Liver (tissue), 3 donors: ENCODE data around the gene PEAK1.

Experiments used
- EGR1 ChIP-seq, 2 donors: IDR thresholded peaks; 2 replicates each; pipeline ENCODE4 v1.6.1; 2016 to 2018; ENCODE audit warnings: antibody characterized with exemption in 2 of 2, low read depth in 2 of 2
- FOXA1 ChIP-seq: IDR thresholded peaks from 2 replicates; pipeline ENCODE4 v1.6.1; 2016; ENCODE audit warnings: antibody characterized with exemption
- GABPA ChIP-seq, 2 donors: IDR thresholded peaks in 1 of 2; conservative IDR thresholded peaks in 1 of 2; 2 replicates each; pipeline ENCODE4 v1.6.1; 2016; ENCODE audit warnings: antibody characterized with exemption in 2 of 2, mild to moderate bottlenecking in 1 of 2, moderate library complexity in 1 of 2
- HNF4G ChIP-seq: IDR thresholded peaks from 2 replicates; pipeline ENCODE4 v1.6.1; 2016; ENCODE audit warnings: antibody characterized with exemption
- JUND ChIP-seq, 2 donors: IDR thresholded peaks; 2 replicates each; pipeline ENCODE4 v1.6.1; 2016; ENCODE audit warnings: antibody characterized with exemption in 2 of 2
- RAD21 ChIP-seq, 2 donors: IDR thresholded peaks; 2 replicates each; pipeline ENCODE4 v1.6.1; 2016; ENCODE audit warnings: antibody characterized with exemption in 2 of 2, mild to moderate bottlenecking in 2 of 2
- SP1 ChIP-seq: IDR thresholded peaks from 2 replicates; pipeline ENCODE4 v1.6.1; 2018; ENCODE audit warnings: antibody characterized with exemption, mild to moderate bottlenecking
- TAF1 ChIP-seq: conservative IDR thresholded peaks from 2 replicates; pipeline ENCODE4 v1.6.1; 2016; ENCODE audit warnings: antibody characterized with exemption, mild to moderate bottlenecking
- YY1 ChIP-seq: IDR thresholded peaks from 2 replicates; pipeline ENCODE4 v1.6.1; 2016; ENCODE audit warnings: antibody characterized with exemption, mild to moderate bottlenecking
- TF ChIP-seq, protein P1 (sequence below): fragments of 150-350 bp; IDR thresholded peaks from 2 replicates; pipeline ENCODE4 v1.5.1; 2017; ENCODE audit warnings: improper control_type of control experiment, low read depth, low read length; ENCODE audit not compliant: missing input control
- TF ChIP-seq, protein P2 (sequence below): IDR thresholded peaks from 2 replicates; pipeline ENCODE4 v1.6.1; 2016; ENCODE audit warnings: antibody characterized with exemption
- TF ChIP-seq, protein P3 (sequence below): IDR thresholded peaks from 2 replicates; pipeline ENCODE4 v1.6.1; 2016; ENCODE audit warnings: antibody characterized with exemption, mild to moderate bottlenecking
- TF ChIP-seq, protein P4 (sequence below): IDR thresholded peaks from 2 replicates; pipeline ENCODE4 v1.6.1; 2016; ENCODE audit warnings: antibody characterized with exemption
- TF ChIP-seq, protein P5 (sequence below): IDR thresholded peaks from 2 replicates; pipeline ENCODE4 v1.6.1; 2016; ENCODE audit warnings: antibody characterized with exemption
- donor health status: healthy.
- donor health status: healthy.

DNA sequence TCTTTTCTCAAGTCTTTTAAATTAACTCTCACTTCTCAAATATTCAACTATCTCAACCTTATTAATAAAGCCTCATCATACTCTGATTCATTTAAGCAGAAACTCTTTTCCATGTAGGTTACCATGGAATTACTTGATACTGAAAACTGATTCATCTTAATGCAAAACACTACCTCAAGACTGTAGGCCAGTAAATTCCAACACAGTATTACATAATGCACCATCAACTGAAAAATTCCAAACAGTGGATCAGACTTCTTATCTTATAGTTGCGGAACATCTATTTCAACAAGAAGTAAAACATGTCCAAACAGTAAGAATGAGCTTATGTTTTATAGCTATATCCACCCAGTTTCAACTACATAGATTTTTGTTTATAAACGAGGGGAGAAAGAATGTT, 124.5 kb downstream of the PEAK1 start:
- TF ChIP-seq FOXA1 (no peak), GABPA (IDR thresholded peaks at IDR 0.05 in 1 of 2, conservative IDR thresholded peaks at IDR 0.05 in 1 of 2) (no peak), RAD21 (IDR thresholded peaks at IDR 0.05) (no peak), YY1 (no peak), TAF1 (no peak), JUND (IDR thresholded peaks at IDR 0.05) (no peak), SP1 (no peak), HNF4G (no peak), EGR1 (IDR thresholded peaks at IDR 0.05; ENCODE audit: low read depth in 2 of 2) (no peak)
- TF ChIP-seq, protein P1, sequence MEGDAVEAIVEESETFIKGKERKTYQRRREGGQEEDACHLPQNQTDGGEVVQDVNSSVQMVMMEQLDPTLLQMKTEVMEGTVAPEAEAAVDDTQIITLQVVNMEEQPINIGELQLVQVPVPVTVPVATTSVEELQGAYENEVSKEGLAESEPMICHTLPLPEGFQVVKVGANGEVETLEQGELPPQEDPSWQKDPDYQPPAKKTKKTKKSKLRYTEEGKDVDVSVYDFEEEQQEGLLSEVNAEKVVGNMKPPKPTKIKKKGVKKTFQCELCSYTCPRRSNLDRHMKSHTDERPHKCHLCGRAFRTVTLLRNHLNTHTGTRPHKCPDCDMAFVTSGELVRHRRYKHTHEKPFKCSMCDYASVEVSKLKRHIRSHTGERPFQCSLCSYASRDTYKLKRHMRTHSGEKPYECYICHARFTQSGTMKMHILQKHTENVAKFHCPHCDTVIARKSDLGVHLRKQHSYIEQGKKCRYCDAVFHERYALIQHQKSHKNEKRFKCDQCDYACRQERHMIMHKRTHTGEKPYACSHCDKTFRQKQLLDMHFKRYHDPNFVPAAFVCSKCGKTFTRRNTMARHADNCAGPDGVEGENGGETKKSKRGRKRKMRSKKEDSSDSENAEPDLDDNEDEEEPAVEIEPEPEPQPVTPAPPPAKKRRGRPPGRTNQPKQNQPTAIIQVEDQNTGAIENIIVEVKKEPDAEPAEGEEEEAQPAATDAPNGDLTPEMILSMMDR, result no peak
- TF ChIP-seq, protein P2, sequence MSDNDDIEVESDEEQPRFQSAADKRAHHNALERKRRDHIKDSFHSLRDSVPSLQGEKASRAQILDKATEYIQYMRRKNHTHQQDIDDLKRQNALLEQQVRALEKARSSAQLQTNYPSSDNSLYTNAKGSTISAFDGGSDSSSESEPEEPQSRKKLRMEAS, result no peak
- TF ChIP-seq, protein P3, sequence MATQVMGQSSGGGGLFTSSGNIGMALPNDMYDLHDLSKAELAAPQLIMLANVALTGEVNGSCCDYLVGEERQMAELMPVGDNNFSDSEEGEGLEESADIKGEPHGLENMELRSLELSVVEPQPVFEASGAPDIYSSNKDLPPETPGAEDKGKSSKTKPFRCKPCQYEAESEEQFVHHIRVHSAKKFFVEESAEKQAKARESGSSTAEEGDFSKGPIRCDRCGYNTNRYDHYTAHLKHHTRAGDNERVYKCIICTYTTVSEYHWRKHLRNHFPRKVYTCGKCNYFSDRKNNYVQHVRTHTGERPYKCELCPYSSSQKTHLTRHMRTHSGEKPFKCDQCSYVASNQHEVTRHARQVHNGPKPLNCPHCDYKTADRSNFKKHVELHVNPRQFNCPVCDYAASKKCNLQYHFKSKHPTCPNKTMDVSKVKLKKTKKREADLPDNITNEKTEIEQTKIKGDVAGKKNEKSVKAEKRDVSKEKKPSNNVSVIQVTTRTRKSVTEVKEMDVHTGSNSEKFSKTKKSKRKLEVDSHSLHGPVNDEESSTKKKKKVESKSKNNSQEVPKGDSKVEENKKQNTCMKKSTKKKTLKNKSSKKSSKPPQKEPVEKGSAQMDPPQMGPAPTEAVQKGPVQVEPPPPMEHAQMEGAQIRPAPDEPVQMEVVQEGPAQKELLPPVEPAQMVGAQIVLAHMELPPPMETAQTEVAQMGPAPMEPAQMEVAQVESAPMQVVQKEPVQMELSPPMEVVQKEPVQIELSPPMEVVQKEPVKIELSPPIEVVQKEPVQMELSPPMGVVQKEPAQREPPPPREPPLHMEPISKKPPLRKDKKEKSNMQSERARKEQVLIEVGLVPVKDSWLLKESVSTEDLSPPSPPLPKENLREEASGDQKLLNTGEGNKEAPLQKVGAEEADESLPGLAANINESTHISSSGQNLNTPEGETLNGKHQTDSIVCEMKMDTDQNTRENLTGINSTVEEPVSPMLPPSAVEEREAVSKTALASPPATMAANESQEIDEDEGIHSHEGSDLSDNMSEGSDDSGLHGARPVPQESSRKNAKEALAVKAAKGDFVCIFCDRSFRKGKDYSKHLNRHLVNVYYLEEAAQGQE, result no peak
- TF ChIP-seq, protein P4, sequence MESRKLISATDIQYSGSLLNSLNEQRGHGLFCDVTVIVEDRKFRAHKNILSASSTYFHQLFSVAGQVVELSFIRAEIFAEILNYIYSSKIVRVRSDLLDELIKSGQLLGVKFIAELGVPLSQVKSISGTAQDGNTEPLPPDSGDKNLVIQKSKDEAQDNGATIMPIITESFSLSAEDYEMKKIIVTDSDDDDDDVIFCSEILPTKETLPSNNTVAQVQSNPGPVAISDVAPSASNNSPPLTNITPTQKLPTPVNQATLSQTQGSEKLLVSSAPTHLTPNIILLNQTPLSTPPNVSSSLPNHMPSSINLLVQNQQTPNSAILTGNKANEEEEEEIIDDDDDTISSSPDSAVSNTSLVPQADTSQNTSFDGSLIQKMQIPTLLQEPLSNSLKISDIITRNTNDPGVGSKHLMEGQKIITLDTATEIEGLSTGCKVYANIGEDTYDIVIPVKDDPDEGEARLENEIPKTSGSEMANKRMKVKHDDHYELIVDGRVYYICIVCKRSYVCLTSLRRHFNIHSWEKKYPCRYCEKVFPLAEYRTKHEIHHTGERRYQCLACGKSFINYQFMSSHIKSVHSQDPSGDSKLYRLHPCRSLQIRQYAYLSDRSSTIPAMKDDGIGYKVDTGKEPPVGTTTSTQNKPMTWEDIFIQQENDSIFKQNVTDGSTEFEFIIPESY, result no peak
- TF ChIP-seq, protein P5, sequence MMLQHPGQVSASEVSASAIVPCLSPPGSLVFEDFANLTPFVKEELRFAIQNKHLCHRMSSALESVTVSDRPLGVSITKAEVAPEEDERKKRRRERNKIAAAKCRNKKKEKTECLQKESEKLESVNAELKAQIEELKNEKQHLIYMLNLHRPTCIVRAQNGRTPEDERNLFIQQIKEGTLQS, result no peak
